ENCODE results near the gene RALGPS1.

Gene RALGPS1

DNA sequence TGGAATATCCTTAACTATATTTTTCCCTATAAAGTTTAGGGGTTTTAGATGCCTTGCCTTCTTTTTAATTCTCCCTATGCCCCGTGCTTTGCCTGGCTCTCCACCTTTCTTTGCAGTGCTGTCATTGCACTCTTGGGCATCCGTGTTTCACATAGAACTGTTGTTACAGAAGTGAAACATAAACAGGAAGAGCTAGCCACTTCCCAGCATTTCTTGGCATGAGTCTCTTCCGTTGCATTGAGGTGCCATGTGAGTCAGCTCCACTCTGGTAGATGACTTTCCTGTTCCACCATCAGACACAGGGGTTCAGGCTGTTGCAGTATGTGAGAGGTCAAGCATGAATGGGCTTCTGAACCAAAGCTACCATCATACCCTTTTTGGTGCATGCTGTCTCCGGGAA is 134.5 kb downstream of the RALGPS1 start:
- Histone ChIP-seq H3K4me3 (ENCODE audit: low read depth, low read length) (no peak overlapping the region), H3K27ac (ENCODE audit: extremely low read depth, low read depth, low read length) (no peak overlapping the region), H3K9me3 (ENCODE audit: control insufficient read depth, insufficient read depth, low read depth, low read length) (no peaks in the 10 kb centered on the region), H3K4me1 (ENCODE audit: control insufficient read depth, insufficient read depth, low read length) (no peaks in the 10 kb centered on the region), H3K36me3 (ENCODE audit: control insufficient read depth in 2 of 2, insufficient read depth in 1 of 2, low read length in 2 of 2) (no peaks in the 10 kb centered on the region)
- ChIA-PET CTCF (no interaction called here), POLR2A (no interaction called here)
- no peak for TF ChIP-seq KLF1 (tag by site-specific recombination; IDR thresholded peaks at IDR 0.05)
- TF ChIP-seq ZNF626 (tag by site-specific recombination; IDR thresholded peaks at IDR 0.05): no peak

DNA sequence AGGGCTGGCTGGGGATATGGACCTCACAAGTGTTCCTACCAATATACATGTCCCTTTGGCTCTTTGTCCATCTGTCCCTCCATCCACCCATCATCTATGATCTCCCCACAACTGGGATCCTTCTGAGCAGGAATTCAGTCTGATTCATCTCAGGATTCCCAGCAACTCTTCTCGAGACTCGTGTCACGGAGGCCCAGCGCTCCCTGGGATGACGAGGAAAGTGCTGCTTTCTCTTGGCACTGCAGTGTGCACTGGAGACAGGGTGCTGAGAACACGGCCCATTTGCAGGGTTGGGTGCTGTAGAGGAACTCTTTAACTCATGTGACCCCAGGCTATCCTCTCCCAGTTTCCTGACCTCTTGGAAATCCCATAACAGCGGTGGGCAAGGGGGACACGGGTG is 135.0 kb downstream of the RALGPS1 start:
- no peak overlapping the region for H3K27ac ChIP-seq (ENCODE audit: extremely low read depth, low read depth, low read length)
- TF ChIP-seq ZNF302 (tag by site-specific recombination; IDR thresholded peaks at IDR 0.05; ENCODE audit: low read depth) (no peak), ZNF600 (tag by site-specific recombination; IDR thresholded peaks at IDR 0.05) (no peak), SALL2 (tag by site-specific recombination; IDR thresholded peaks at IDR 0.05; ENCODE audit: borderline replicate concordance) (no peak), ZNF221 (tag by site-specific recombination; IDR thresholded peaks at IDR 0.05; ENCODE audit: borderline replicate concordance) (no peak), HOXC10 (CRISPR knock-in tag; IDR thresholded peaks at IDR 0.05) (no peak), ZNF223 (tag by site-specific recombination; IDR thresholded peaks at IDR 0.05) (no peak), INSM2 (tag by site-specific recombination; IDR thresholded peaks at IDR 0.05) (no peak), ZNF175 (tag by site-specific recombination; IDR thresholded peaks at IDR 0.05) (no peak), ZNF555 (tag by site-specific recombination; conservative IDR thresholded peaks at IDR 0.05) (no peak), ZNF155 (tag by site-specific recombination; IDR thresholded peaks at IDR 0.05) (no peak)
- TF ChIP-seq, protein P1, sequence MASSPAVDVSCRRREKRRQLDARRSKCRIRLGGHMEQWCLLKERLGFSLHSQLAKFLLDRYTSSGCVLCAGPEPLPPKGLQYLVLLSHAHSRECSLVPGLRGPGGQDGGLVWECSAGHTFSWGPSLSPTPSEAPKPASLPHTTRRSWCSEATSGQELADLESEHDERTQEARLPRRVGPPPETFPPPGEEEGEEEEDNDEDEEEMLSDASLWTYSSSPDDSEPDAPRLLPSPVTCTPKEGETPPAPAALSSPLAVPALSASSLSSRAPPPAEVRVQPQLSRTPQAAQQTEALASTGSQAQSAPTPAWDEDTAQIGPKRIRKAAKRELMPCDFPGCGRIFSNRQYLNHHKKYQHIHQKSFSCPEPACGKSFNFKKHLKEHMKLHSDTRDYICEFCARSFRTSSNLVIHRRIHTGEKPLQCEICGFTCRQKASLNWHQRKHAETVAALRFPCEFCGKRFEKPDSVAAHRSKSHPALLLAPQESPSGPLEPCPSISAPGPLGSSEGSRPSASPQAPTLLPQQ (tag by site-specific recombination; IDR thresholded peaks at IDR 0.05): no peak
- H3K4me3 ChIP-seq (ENCODE audit: low read depth, low read length): no peak overlapping the region
- no peaks in the 10 kb centered on the region for H3K9me3 ChIP-seq (ENCODE audit: control insufficient read depth, insufficient read depth, low read depth, low read length)
- H3K36me3 ChIP-seq (ENCODE audit: control insufficient read depth in 2 of 2, insufficient read depth in 1 of 2, low read length in 2 of 2): no peaks in the 10 kb centered on the region
- ChIA-PET CTCF (no interaction called here), POLR2A (no interaction called here)
- H3K4me1 ChIP-seq (ENCODE audit: control insufficient read depth, insufficient read depth, low read length): no peaks in the 10 kb centered on the region

- no peaks in the 10 kb centered on the region for H3K9me3 ChIP-seq (ENCODE audit: control insufficient read depth, insufficient read depth, low read depth, low read length)
- CTCF ChIA-PET: no interaction called here
- TF ChIP-seq IKZF3 (tag by site-specific recombination; IDR thresholded peaks at IDR 0.05) (no peak), PRDM2 (tag by site-specific recombination; IDR thresholded peaks at IDR 0.05; ENCODE audit: borderline replicate concordance) (no peak), ZNF37A (tag by site-specific recombination; IDR thresholded peaks at IDR 0.05) (no peak), ZNF600 (tag by site-specific recombination; IDR thresholded peaks at IDR 0.05) (no peak), ZSCAN16 (tag by site-specific recombination; IDR thresholded peaks at IDR 0.05) (no peak), ZNF157 (tag by site-specific recombination; IDR thresholded peaks at IDR 0.05) (no peak), ZNF623 (tag by site-specific recombination; IDR thresholded peaks at IDR 0.05) (no peak), GLIS2 (tag by site-specific recombination; IDR thresholded peaks at IDR 0.05) (no peak), EGR2 (tag by site-specific recombination; IDR thresholded peaks at IDR 0.05; ENCODE audit: low read depth) (no peak), BCL11B (tag by site-specific recombination; IDR thresholded peaks at IDR 0.05; ENCODE audit: low read depth) (no peak), ZNF521 (tag by site-specific recombination; IDR thresholded peaks at IDR 0.05) (no peak)
- TF ChIP-seq, protein P2, sequence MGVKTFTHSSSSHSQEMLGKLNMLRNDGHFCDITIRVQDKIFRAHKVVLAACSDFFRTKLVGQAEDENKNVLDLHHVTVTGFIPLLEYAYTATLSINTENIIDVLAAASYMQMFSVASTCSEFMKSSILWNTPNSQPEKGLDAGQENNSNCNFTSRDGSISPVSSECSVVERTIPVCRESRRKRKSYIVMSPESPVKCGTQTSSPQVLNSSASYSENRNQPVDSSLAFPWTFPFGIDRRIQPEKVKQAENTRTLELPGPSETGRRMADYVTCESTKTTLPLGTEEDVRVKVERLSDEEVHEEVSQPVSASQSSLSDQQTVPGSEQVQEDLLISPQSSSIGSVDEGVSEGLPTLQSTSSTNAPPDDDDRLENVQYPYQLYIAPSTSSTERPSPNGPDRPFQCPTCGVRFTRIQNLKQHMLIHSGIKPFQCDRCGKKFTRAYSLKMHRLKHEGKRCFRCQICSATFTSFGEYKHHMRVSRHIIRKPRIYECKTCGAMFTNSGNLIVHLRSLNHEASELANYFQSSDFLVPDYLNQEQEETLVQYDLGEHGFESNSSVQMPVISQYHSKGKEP (tag by site-specific recombination; IDR thresholded peaks at IDR 0.05): no peak
These were observed 135.6 kb downstream of the RALGPS1 start for GRCh38 chr9:127050152-127050551.

More at GRCh38 chr9:127050152-127050551, 135.6 kb downstream of the RALGPS1 start:
- Histone ChIP-seq H3K4me3 (ENCODE audit: low read depth, low read length) (no peak overlapping the region), H3K4me1 (ENCODE audit: control insufficient read depth, insufficient read depth, low read length) (no peaks in the 10 kb centered on the region), H3K27ac (ENCODE audit: extremely low read depth, low read depth, low read length) (no peak overlapping the region), H3K36me3 (ENCODE audit: control insufficient read depth in 2 of 2, insufficient read depth in 1 of 2, low read length in 2 of 2) (no peaks in the 10 kb centered on the region)
- POLR2A ChIA-PET: no interaction called here
